Measurements from ENCODE around the gene OR10R2. TPM values are rescaled to one million over a fixed set of nuclear protein-coding genes. Genes with fewer than 3 reads are reported as not detected.

The OR10R2 gene
- total RNA-seq, 4 donors from 2014 or later: not detected

GRCh38 chr1:158527190-158527815 is 55.3 kb downstream of the OR10R2 start:
- Histone ChIP-seq H3K36me3 (no peaks in the 10 kb centered on the region), H3K4me1 (no peaks in the 10 kb centered on the region), H3K4me3 (no peak overlapping the region), H3K9me3 (peaks cover 0 to 19% (median 2%) of the 10 kb centered on the region in 3 donors), H3K27me3 (no peaks in the 10 kb centered on the region), H3K27ac (no peak overlapping the region)
- TF ChIP-seq POLR2AphosphoS5 (IDR thresholded peaks at IDR 0.05) (no peak), POLR2A (IDR thresholded peaks at IDR 0.05) (no peak), CTCF (IDR thresholded peaks at IDR 0.05) (no peak), EP300 (IDR thresholded peaks at IDR 0.05) (no peak)
- WGBS, 2 donors (ENCODE audit: low coverage in 1 of 2): 31 to 70% methylated on average over 2 of the region's 2 CpGs
- ATAC-seq: no peak

Other genes with a start within 250 kb of the OR10R2 start
- not detected for gene CD1A, start 217.8 kb upstream of the OR10R2 start, total RNA-seq
- 1 to 10 TPM in 1 of 4 donors, not detected in 3; 1.8 TPM for gene CD1C, start 182.3 kb upstream of the OR10R2 start, total RNA-seq
- not detected for gene CD1B, start 140.7 kb upstream of the OR10R2 start, total RNA-seq
- under 1 TPM in 1 of 4 donors, not detected in 3; 0.49 TPM for gene CD1E, start 118.3 kb upstream of the OR10R2 start, total RNA-seq
- gene OR10T2, start 72.8 kb upstream of the OR10R2 start, total RNA-seq: not detected
- not detected for gene OR10K2, start 46.0 kb upstream of the OR10R2 start, total RNA-seq
- gene OR10K1, start 10.4 kb upstream of the OR10R2 start, total RNA-seq: not detected
- not detected for gene OR6Y1, start 82.2 kb downstream of the OR10R2 start, total RNA-seq
- gene OR6P1, start 98.4 kb downstream of the OR10R2 start, total RNA-seq: not detected
- gene OR10X1, start 107.7 kb downstream of the OR10R2 start, total RNA-seq: not detected
- gene OR10Z1, start 133.0 kb downstream of the OR10R2 start, total RNA-seq: not detected
- under 1 TPM in 2 of 4 donors, not detected in 2; 0.05 to 0.16 TPM for gene SPTA1, start 214.5 kb downstream of the OR10R2 start, total RNA-seq
- gene OR6K2, start 228.4 kb downstream of the OR10R2 start, total RNA-seq: not detected
- gene OR6K3, start 248.5 kb downstream of the OR10R2 start, total RNA-seq: under 1 TPM in 1 of 4 donors, not detected in 3; 0.35 TPM

All from gastroesophageal sphincter (tissue), 4 donors.